H1 (cell line): ENCODE measurements around the gene NUP88.

Experiments
- ATF2 ChIP-seq: IDR thresholded peaks from 2 replicates; pipeline ENCODE4 v1.6.1; 2012; ENCODE audit warnings: low read length, inconsistent platforms
- E2F6 ChIP-seq: IDR thresholded peaks from 2 replicates; pipeline ENCODE4 v1.6.1; 2012; ENCODE audit warnings: inconsistent platforms
- POLR2AphosphoS5 ChIP-seq: IDR thresholded peaks from 2 replicates; pipeline ENCODE4 v1.6.1; 2011; ENCODE audit warnings: low read depth, low read length
- POU5F1 ChIP-seq: IDR thresholded peaks from 2 replicates; pipeline ENCODE4 v1.6.1; 2011; ENCODE audit warnings: low read depth, mild to moderate bottlenecking, low read length, moderate library complexity
- RXRA ChIP-seq: IDR thresholded peaks from 2 replicates; pipeline ENCODE4 v1.6.1; 2011; ENCODE audit warnings: low read depth, mild to moderate bottlenecking, low read length, moderate library complexity; ENCODE audit not compliant: insufficient read depth
- SRF ChIP-seq: IDR thresholded peaks from 2 replicates; pipeline ENCODE4 v1.6.1; 2011; ENCODE audit warnings: mild to moderate bottlenecking, low read depth, low read length, moderate library complexity
- TF ChIP-seq, protein P1 (sequence below), 3 experiments: IDR thresholded peaks; 1 replicate in 2 of 3; 2 replicates in 1 of 3; pipeline versions ENCODE4 v1.5.1 to v1.6.1; 2011; ENCODE audit warnings: low read length in 3 of 3, mild to moderate bottlenecking in 3 of 3, inconsistent platforms in 2 of 3, low read depth in 1 of 3, moderate library complexity in 1 of 3; ENCODE audit not compliant: insufficient read depth in 1 of 3; ENCODE audit errors: control extremely low read depth in 1 of 3

- TF ChIP-seq ATF2, result no peak
- TF ChIP-seq E2F6, result no peak
- TF ChIP-seq, protein P1, sequence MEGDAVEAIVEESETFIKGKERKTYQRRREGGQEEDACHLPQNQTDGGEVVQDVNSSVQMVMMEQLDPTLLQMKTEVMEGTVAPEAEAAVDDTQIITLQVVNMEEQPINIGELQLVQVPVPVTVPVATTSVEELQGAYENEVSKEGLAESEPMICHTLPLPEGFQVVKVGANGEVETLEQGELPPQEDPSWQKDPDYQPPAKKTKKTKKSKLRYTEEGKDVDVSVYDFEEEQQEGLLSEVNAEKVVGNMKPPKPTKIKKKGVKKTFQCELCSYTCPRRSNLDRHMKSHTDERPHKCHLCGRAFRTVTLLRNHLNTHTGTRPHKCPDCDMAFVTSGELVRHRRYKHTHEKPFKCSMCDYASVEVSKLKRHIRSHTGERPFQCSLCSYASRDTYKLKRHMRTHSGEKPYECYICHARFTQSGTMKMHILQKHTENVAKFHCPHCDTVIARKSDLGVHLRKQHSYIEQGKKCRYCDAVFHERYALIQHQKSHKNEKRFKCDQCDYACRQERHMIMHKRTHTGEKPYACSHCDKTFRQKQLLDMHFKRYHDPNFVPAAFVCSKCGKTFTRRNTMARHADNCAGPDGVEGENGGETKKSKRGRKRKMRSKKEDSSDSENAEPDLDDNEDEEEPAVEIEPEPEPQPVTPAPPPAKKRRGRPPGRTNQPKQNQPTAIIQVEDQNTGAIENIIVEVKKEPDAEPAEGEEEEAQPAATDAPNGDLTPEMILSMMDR (IDR thresholded peaks at IDR 0.05; ENCODE audit: control extremely low read depth in 1 of 3, insufficient read depth in 1 of 3, low read depth in 1 of 3, low read length in 3 of 3), result no peak
- no peak for TF ChIP-seq SRF
- no peak for TF ChIP-seq RXRA
- TF ChIP-seq POU5F1, result no peak
- no peak for TF ChIP-seq POLR2AphosphoS5
These were observed 45.5 kb upstream of the NUP88 start for GRCh38 chr17:5464717-5465507.
